Activated CD8-positive, alpha-beta memory T cell treated with anti-CD3 and anti-CD28 coated beads, Interleukin-2, amount 50 U/mL, for 24 hours (primary cell): ENCODE data around the gene NEDD4L.

ENCODE experiments used
- DNase-seq: peaks from one replicate; pipeline ENCODE4 v3.0.0-alpha.2; 2020; ENCODE audit errors: extremely low read depth

Gene NEDD4L

DNA sequence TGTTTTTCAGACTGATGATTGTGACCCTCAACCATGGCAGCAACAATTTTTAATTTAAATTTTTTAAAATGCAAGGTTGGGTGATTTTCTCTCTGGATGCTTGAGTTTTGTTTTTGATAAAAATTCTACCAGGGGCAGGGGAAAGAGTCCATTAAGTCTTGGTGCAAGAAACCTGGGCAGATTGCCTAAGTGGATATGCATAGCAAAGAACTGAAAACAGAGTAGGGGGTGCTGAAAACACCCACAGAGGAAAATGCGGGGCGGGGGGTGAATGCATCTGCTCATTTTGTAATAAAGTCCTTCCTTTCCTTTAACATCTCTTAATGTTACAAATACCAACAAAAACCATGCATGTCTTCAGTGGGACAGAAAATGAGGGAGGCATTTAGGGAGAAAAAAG is 138.0 kb downstream of the NEDD4L start:
- DNase-seq, result no peak

DNA sequence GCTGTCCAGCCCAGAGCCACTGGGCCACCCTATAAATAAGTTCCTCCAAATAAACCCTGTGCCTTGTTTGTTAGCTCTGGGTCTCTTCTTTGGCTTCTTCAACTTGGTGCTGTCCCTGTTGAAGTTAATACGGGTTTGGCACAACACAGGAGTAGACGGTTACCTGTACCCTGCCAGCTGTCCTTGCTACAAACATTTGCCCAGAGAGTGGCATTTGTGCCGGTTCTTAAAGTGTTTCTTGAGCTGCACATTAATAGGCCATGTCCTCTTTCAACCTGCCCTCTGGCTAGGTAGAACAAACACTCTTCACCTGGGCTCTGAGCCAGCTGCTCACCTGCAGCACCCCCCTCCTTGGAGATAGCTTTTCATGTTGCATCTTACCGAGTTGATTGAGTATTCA is 139.2 kb downstream of the NEDD4L start:
- DNase-seq, result no peak

DNA sequence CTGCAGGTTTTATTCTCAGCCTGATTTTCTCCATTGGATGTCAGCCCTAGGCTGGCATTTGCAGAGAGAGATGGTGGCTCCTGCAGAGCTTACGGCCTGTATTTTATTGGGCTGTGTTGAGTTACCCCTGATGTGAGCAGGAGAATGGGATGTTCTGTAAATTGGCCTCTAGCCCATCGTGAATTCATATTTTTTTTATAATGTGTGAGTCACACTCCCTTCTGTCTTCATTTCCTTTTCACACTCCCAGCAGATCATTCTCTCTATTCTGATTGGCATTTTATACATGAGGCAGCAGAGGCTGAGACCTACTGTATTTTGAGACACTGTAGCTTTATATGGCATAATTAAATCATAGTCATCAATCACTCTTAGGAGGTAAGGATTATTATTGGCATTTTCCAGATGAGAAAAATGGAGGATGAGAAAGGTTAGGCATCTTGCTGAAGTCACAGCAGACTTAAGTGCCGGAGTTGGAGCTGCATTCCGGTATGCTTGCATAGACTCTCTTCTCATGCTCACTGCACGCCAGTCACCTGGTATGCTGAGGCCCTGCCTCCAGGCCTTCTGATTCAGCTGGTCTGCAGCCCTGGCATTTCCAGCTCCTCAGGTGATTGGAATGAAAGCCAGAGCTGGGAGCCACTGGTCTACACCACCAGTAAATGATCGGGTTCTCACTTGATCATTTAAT is 142.4 kb downstream of the NEDD4L start:
- no peak for DNase-seq

DNA sequence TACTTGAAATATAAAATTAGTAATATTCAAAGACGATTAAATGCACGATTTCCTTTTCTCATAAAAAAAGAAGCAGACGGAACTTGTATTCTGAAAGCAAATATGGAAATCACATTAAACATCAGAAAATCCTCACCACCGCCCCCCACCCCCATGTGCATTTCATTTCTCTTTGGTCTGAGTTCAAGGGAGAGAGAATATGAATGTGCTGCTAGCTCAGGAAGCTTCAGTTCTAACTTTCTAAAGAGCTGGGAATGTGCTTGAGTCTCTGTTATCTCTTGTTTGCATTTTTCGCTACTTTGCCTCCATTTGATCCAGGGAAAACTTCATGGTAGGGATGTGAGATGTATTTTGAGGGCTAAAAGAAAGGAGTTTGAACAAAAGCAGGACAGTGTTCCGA is 143.6 kb downstream of the NEDD4L start:
- DNase-seq, result no peak

DNA sequence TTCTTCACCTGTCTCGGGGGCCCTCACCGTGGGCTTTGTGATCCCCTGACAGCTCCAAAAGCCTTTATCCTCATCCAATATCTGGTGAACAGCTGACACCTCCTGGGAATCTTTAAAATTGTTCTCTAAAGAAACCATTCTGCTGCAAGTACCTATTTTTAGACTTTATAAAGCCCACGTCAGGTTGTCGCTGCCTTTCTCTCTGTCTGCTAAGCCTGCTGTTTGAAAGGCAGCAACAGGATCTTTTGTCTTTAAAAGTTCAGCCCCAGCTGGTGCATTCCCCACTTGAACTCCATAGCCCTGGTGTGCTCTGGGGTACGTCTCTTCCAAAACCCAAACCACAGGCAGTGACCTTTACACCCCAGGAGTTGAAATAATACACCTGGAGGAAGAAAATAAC is 145.0 kb downstream of the NEDD4L start:
- no peak for DNase-seq

DNA sequence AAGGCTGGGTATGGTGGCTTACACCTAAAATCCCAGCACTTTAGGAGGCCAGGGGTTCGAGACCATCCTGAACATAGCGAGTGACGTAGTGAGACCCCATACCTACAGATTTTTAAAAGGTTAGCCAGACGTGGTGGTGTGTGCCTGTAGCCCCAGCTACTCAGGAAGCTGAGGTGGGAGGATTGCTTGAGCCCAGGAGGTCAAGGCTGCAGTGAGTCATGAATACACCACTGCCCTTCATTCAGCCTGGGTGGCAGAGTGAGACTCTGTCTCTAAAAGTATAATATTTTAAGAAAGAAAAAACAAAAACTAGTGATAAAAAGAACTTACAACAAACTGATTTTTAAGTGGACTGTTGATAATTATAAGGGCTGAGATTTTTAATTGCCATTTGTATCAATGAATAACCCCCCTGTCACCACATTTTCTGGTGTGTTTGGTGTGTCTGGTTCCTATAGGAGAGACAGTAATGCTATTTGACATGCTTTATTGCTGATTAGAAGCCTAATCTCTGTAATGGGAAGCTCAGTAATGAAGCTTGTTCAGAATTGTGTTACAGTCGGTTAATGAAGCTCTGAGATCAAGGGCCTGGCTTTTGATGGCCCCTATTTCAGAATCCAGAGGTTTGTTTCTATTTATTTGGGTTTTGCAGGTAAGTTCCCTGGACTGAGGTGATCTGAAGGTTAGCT is 147.0 kb downstream of the NEDD4L start:
- DNase-seq, result no peak

DNA sequence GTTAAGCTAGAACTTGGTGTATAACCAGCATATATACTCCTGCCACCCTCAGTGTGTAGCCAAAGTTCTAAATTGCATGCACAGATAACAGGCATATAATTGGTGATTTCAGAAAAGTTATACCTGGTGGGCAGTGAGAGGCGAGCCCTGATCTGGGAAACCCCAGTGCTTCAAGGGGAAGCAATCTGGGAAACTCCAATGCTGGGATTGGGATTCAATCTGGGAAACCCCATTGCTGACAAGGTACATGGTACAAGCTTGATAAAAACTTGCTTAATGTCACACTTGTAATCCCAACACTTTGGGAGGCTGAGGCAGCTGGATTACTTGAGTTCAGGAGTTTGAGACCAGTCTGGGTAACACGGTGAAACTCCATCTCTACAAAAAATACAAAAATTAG is 147.6 kb downstream of the NEDD4L start:
- no peak for DNase-seq

DNA sequence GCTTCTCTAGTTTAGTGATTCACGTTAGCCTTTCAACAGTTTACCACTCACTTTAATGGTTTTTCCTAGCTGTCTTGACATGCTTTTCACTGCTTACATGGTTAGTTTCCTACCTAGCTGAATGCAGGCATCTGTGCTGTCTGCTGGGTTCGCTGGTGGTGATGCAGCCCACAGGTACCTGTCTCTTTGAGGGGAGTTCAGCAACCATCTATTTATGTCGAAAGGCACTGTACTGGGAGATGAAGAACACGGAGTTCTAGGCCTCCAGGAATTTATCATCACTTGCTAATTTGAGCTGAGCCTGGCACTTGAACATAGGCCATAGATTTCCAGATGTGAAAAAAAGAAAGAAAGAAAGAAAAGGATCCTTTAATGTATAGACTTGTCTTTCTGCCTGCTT is 148.5 kb downstream of the NEDD4L start:
- DNase-seq, result no peak

DNA sequence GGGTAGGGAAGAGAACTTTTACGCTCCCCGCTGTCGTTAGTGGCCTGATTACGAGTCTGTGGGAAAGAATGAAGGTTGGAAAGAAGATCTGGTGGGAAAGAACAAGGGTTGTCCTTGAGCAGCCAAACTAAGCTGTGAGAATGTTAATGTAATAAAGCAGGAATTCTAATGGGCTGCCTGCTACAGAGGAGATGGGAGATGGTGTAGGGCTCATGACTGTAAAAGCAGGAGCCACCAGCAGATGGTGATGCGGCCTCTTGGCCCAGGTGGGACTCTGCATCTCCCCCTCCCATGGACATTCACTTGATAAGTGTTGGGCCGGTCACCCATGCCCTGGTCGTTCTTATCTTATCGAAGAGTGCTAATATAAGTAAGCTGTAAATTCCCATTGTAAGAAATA is 150.0 kb downstream of the NEDD4L start:
- no peak for DNase-seq

DNA sequence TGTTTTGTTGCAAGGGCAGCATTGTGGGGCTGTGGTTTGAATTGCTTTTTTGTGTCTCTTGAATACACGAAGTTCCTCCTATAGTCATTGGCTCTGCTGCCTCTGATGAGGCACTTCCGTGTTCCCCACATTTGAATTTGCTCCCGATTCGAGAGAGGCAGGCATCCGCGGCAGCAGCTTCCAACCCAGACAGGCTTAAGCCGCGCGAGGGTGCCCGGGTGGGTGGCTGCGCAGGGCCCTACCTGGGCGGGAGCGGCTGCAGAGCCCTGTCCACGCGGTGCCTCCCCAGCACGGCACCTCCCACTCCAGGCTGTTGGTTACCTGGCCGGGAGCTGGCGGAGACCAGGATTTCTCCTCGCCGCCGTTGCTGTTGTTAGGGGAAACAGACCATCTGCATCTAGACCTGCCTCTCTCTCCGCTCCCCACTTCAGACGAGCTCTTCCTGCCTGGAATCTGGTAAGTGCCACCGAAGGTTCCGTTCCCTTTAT is 151.3 kb downstream of the NEDD4L start:
- DNase-seq, result no peak

DNA sequence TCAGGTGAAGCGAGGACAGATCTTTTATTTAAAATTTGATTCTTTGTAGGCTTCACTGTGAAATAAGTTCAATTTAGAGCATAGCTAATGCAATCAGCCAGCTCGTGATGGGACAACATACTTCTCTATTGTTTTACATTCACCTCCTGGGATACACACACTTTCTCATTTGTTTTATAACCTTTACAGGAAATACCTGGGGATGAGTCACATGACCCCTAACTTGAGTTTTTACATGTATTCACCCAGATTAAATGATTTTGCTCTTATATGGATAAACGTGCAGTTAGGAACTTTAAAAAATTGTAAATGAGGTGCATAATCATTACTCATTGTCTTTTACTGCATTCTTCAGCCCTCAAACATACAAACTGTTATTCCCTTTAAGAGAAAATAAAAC is 152.1 kb downstream of the NEDD4L start:
- no peak for DNase-seq

DNA sequence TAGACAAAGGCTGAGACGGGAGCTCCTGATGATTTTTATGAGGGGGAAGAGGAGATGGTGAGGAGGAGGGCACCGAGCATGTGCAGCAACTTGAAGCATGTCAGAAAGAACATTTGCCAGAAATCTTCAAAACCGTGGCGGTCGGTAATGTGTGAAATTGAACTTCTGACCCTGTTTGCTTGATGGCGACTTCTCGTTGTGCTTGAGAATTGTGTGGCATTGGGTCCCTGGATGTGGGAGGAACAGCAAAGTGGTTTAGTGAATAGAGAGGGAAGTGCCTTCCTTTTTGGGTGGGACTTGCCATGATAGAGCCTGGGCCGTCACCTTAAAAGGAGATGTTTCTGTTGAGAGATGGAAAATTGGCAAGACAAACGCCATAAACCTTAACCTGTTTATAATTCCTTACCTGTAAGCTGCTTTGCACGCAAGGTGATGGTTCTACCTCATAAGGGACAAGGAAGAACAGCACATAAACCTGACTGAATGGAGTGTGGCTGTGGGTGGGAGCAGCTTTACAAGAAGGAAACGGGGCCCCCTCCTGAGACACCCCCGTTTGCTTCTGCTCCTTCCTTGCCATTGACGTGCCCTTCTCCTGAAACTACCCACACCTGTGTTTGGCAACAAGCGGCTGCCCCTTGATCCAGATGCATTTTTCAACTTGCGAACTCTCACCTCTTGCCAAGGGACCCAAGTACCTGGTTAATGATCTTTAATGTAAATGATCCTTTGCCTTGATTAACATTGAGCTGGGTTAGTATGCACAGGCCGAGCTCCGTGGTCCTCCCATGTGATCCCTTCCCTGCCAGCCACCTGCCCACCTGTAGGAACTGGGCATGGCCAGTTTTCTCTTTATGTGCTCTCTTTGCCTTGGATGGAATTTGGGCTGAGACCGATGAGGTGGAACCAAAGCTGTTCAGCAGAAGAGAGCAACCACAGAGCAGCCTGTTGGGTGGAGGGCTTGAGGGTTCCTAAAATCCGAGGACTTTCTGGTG is 153.2 kb downstream of the NEDD4L start:
- DNase-seq, result no peak

DNA sequence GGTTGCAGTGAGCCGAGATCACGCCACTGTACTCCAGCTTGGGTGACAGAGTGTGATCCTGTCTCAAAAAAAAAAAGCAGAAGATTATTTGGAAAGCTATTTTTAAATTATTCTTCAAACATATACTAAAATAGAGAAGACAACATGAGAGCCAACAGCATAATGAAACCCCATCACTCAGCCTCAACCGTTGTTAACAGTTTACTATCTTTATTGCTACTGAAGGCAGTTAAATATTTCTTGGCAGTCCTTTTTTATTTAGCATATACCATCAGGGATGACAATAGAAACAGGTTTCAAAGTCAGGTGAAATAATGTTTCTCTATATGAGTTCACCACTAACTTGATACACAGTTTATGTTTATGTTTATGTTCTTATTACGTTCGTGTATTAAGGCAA is 157.2 kb downstream of the NEDD4L start:
- DNase-seq, result no peak

DNA sequence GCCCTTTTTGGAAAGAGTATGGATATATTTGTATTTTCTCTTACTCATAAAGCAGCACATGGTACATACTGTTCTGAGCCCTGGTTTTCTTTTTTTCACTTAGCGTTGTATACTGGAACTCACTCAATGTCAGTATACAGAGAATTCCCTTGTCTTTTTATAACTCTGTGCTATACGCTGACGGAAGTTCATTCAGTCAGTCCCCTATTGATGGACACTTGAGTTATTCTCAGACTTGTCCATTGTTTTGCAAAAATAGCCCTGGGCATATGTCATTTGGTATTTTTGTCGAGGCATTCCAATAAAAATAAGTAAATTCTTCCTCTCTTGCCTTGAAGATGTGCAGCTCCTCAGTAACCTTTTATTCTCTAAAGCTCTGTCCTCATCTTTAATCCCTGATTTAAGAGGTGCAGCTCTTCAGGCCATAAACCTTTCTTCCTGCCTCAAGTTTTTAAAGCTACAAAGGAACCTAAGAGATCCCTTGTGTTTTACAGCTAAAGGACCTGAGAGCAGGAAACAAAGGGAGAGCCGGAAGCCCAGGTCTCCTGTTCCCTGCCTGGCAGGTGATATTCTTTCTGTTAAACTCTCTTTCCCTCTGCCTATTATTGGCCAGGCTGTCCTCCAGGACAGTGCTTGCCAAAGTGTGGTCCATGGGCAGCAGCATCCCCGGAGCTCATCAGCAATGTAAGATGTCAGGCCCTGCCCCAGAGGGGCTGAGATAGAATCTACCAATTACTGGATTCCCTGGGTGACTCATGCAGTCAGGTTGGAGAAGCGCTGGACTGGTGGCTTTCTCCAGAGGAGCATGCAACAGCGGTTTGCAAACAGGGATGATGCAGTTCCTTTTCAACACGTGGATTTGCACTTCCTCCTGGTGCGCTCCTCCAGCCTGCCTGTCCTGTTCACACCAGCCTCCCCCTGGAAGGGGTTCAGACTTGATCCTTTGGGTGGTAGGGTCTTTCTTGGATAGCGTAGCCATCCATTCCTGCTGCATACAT is 158.0 kb downstream of the NEDD4L start:
- DNase-seq, result no peak

DNA sequence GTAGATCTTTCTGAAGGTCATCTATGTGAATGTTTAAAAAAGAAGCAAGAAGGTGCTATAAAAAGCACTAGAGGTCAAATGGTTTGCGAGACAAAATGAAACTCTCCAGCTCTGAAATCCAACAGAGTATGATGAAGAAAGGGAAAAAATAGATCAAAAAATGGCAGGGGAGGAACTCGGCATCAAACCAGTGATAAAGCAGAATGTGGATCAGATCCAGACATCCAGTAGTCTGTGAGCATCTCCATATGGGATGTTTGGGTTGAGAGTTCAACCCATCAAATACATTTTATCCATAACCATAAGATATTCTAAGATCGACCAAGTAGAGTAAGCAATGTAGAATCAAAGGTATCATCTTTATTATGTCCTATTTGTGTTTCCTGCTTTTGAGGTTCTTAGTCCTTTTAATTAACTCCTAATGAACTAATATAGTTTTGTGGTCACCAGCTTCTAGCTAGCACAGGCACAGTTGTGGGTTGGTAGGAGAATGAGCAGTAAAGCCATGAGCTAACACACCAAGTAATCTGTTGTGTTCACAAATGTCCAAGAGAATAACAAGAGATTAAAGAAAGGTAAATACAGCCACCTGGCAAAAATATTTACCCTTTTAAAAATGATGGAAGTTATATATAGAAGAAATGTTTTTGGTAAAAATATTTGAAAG is 160.9 kb downstream of the NEDD4L start:
- no peak for DNase-seq

DNA sequence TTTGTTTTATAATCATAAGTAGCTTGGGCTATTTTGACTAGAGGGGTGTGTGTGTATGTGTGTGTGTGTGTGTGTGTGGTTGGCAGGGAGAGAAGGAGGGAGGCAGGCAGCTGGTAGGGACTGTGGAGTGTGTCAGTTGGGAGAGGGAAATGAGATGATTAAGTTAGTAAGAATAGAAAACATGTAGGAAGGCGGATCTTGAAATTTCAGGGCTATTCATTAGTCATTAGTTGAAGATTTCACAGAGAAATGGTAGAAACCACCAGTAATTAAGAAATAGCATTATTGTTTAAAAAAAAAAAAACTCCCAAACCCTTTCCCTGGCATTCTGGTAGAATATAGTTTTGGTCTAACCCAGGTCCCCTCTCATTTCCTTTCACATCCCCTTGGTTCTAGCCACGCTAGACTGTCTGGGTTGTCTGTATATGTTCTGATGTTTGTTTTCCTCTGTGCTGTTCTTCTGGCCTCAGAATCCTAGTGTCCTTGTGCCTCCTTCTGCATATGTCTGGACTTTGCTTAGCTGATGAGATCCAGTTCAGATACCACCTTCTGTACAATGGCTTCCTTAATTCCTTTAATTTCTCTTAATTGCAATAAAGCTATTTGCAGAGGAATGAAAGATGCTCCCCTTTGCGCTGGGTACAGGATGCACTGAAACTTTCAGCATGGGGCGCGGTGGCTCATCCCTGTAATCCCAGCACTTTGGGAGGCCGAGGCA is 161.6 kb downstream of the NEDD4L start:
- DNase-seq, result no peak

DNA sequence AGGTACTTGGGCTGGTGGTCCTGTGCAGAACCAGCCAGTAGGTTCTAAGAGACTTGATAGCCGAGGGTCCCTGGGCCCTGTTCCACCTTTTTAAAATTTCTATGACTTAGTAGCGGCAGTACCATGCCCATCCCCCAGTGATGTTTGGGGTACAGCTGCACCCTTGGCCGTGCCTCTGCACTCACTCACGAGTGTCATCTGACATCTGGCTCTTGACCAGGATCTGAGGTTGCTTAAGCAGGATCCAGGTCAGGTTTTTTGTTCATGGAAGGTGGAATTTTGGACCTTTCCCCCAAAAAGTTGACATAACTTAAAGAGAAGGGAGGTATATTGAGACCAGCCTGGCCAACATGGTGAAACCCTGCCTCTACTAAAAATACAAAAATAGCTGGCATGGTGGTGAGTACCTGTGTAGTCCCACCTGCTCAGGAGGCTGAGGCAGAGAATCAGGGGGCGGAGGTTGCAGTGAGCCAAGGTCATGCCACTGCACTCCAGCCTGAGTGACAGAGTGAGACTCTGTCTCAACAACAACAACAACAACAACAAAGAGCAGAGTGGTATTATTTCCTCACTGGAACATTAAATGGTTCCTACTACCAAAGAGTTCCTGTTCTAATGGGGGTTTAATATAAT is 163.6 kb downstream of the NEDD4L start:
- DNase-seq, result no peak

DNA sequence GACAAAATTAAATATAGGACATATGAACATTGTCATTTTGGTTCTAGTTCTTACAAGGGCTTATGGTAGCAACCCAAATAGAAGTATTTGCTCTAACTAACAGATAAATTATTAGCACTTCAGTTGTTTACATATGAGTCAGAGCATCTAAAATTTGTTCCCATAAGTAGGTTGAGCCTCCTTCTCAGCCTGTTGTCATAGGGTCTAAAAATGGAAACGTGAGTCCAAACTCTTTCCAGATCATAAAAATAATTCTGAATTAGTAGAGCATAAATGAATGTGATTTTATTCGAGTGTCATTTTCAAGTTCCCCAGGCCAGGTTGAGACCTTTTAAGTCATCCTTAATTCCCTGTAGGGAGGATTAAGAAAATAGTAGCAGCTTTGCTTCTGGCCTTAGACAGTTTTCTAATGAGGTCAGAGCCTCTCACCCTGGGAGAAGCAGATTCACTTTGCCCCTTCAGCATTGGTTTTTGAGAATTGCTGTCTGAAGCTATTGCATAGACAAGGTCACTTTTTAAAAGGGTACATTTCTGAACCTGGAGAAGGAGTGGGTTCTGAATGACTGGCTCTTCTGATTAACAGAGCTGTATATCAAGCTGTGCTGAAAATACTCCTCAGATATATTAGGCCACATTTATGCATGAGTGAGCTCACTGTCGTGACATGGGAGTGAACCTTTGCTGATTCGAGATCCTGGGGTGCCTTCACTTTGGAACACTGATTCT is 164.3 kb downstream of the NEDD4L start:
- DNase-seq, result no peak

DNA sequence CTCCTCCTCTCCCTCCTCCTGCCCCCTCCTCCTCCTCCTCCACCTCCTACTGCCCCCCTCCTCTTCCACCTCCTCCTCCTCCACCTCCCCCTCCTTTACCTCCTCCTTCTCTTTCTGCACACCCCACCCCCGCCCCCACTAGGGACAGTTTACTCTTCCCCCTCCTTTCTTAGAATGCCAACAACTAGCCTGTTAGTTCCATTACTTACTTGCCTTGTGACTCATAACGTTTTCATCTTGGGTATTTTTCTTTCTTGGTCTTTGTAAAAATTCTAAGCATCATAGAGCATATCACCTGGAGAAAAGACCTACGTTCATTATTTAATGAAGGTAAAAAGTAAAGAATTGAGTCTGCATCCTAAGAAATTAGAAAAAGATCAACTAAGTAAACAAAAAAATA is 165.3 kb downstream of the NEDD4L start:
- no peak for DNase-seq
